ENCODE results near the gene PJA1. TPM values are rescaled to one million over a fixed set of nuclear protein-coding genes. Genes with fewer than 3 reads are reported as not detected.

Gene PJA1
- total and polyA plus RNA-seq, 10 donors: 8.6 to 22.2 (median 13.4) TPM

DNA sequence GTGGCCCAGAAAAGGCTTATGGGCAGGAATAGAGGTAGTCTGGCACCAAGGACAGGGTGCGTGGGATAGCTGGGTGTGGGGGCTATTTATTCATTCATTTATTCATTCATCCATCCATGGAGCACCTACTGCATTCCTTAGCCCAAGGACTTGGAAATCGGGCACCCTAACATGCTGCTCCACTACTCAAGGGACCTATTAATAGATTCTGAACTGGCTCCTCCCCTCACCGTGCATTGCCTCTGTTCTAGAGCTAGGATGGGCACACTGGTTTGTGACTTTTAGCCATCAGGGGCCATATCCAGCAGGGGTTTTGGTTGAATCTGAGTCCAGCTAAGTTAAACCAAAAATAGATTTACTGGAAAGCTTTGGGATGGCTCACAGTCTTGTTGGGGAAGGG, 30.6 kb upstream of the PJA1 start:
- Histone ChIP-seq H3K4me1 (no peaks in the 10 kb centered on the region), H3K27ac (no peak overlapping the region), H3K4me3 (no peak overlapping the region), H3K27me3 (replicated peaks in 1 of 7) (peaks cover 0 to 13% (median 0%) of the 10 kb centered on the region in 7 donors), H3K9me3 (no peaks in the 10 kb centered on the region), H3K36me3 (no peaks in the 10 kb centered on the region)
- intact Hi-C loops (cut with DNase I; ENCODE audit: low total_unique reads): no loop called here
- no peak for DNase-seq
- WGBS, 5 donors: 66 to 84% (median 80%) methylated on average over 3 of the region's 3 CpGs
- TF ChIP-seq POLR2A (IDR thresholded peaks at IDR 0.05) (no peak), POLR2AphosphoS5 (IDR thresholded peaks at IDR 0.05) (no peak)
- TF ChIP-seq, protein P1, sequence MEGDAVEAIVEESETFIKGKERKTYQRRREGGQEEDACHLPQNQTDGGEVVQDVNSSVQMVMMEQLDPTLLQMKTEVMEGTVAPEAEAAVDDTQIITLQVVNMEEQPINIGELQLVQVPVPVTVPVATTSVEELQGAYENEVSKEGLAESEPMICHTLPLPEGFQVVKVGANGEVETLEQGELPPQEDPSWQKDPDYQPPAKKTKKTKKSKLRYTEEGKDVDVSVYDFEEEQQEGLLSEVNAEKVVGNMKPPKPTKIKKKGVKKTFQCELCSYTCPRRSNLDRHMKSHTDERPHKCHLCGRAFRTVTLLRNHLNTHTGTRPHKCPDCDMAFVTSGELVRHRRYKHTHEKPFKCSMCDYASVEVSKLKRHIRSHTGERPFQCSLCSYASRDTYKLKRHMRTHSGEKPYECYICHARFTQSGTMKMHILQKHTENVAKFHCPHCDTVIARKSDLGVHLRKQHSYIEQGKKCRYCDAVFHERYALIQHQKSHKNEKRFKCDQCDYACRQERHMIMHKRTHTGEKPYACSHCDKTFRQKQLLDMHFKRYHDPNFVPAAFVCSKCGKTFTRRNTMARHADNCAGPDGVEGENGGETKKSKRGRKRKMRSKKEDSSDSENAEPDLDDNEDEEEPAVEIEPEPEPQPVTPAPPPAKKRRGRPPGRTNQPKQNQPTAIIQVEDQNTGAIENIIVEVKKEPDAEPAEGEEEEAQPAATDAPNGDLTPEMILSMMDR (IDR thresholded peaks at IDR 0.05 in 8 of 11, conservative IDR thresholded peaks at IDR 0.05 in 3 of 11): no peak

GRCh38 chrX:69195192-69195591, 29.9 kb upstream of the PJA1 start:
- Histone ChIP-seq H3K4me3 (no peak overlapping the region), H3K9me3 (no peaks in the 10 kb centered on the region), H3K27ac (no peak overlapping the region), H3K4me1 (no peaks in the 10 kb centered on the region), H3K36me3 (no peaks in the 10 kb centered on the region), H3K27me3 (replicated peaks in 1 of 7) (peaks cover 0 to 13% (median 0%) of the 10 kb centered on the region in 7 donors)
- intact Hi-C loops (cut with DNase I; ENCODE audit: low total_unique reads): no loop called here
- WGBS, 5 donors: 66 to 100% (median 76%) methylated on average over 2 to 10 of the region's 10 CpGs
- TF ChIP-seq POLR2A (IDR thresholded peaks at IDR 0.05): no peak
- TF ChIP-seq, protein P1 (IDR thresholded peaks at IDR 0.05 in 8 of 11, conservative IDR thresholded peaks at IDR 0.05 in 3 of 11): no peak
- no peak for TF ChIP-seq POLR2AphosphoS5 (IDR thresholded peaks at IDR 0.05)
- DNase-seq: no peak

DNA sequence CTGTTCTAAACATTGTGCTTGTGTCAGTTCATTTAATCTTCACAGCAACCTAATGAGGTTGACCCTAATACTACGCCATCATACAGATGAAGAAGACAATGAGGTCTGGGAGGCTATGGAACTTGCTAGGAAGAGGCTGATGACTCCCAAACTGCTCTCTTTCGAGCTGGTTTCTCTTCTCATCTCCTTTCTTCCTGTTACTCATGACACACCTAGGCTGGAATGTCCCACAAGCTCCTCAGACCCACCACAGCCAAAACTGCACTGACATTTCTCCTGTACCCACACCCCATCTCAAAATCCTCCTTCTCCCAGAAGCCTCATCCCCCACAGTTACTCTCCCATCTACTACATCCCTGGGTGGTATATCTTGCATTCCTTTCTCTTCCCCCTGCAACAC, 27.4 kb upstream of the PJA1 start:
- 59 to 93% (median 81%) methylated on average over 2 of the region's 2 CpGs for WGBS, 5 donors
- intact Hi-C loops (cut with DNase I; ENCODE audit: low total_unique reads): no loop called here

DNA sequence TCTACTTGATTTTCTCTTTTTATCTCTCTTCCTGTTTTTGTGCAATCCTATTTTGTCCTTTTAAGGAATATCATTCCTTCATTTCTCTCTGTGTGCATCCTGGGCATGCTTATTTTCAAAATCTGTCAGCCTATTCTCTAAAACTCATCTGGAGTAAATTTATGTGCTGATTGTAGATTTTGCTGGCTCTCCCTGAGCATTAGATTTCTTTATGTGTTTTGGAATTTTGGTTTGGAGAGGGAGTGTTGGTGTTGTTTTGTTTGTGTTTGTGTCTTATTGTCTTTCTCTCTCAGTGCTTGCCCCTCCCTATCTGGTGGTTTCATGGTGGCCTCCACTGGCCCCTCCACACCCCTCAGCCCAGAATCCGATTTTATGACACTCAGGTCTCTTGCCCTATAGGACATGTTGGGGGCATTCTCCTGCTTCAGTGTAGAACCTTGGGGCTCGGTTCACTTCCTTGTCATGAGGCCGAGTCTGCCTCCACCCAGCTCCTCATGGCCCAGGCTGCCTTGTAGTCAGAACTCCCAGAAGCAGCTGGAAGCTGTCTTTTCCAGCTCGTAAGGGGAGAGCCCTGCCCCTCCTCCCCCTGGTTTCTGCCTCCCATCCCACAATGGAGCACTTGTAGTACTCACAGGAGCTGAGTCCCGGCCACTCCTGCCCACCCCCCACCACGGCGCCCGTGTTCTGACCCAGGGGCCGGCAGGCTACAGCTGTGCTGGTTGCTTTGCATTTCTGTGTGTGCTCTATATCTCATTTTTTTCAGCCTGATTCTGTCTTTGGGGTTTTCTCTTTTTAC, 24.5 kb upstream of the PJA1 start:
- WGBS, 5 donors: 50 to 79% (median 73%) methylated on average over 7 to 9 of the region's 9 CpGs

More for the DNA sequence above, 27.4 kb upstream of the PJA1 start:
- Histone ChIP-seq H3K36me3 (no peaks in the 10 kb centered on the region), H3K27ac (no peak overlapping the region), H3K9me3 (no peaks in the 10 kb centered on the region), H3K27me3 (replicated peaks in 1 of 7) (peaks cover 0 to 13% (median 0%) of the 10 kb centered on the region in 7 donors), H3K4me1 (no peaks in the 10 kb centered on the region), H3K4me3 (no peak overlapping the region)
- TF ChIP-seq POLR2AphosphoS5 (IDR thresholded peaks at IDR 0.05): no peak
- TF ChIP-seq, protein P1 (IDR thresholded peaks at IDR 0.05 in 8 of 11, conservative IDR thresholded peaks at IDR 0.05 in 3 of 11): no peak
- DNase-seq: no peak

More for the DNA sequence above, 24.5 kb upstream of the PJA1 start:
- Histone ChIP-seq H3K27me3 (replicated peaks in 1 of 7) (no peaks in the 10 kb centered on the region), H3K9me3 (no peaks in the 10 kb centered on the region), H3K36me3 (no peaks in the 10 kb centered on the region), H3K4me1 (no peaks in the 10 kb centered on the region), H3K4me3 (no peak overlapping the region), H3K27ac (no peak overlapping the region)
- TF ChIP-seq POLR2AphosphoS5 (IDR thresholded peaks at IDR 0.05) (no peak), POLR2A (IDR thresholded peaks at IDR 0.05) (no peak)
- TF ChIP-seq, protein P1 (IDR thresholded peaks at IDR 0.05 in 8 of 11, conservative IDR thresholded peaks at IDR 0.05 in 3 of 11): no peak
- intact Hi-C loops (cut with DNase I; ENCODE audit: low total_unique reads): no loop called here
- DNase-seq: no peak
